Suprapubic skin (tissue), 3 donors: ENCODE results near the gene LEO1.

Experiments used
- POLR2A ChIP-seq, 2 donors: fragments of 450-650 bp; IDR thresholded peaks; one replicate each; pipeline ENCODE4 v1.6.1; 2017; ENCODE audit warnings: antibody characterized with exemption in 2 of 2, mild to moderate bottlenecking in 2 of 2, moderate library complexity in 2 of 2
- TF ChIP-seq, protein P1 (sequence below), 2 donors: fragments of 200-600 bp in 1 of 2; fragments of 450-650 bp in 1 of 2; sonication (generic) in 1 of 2; IDR thresholded peaks; one replicate each; pipeline ENCODE4 v1.5.1; 2016 to 2019; ENCODE audit warnings: antibody characterized with exemption in 2 of 2, mild to moderate bottlenecking in 1 of 2, moderate library complexity in 1 of 2

DNA sequence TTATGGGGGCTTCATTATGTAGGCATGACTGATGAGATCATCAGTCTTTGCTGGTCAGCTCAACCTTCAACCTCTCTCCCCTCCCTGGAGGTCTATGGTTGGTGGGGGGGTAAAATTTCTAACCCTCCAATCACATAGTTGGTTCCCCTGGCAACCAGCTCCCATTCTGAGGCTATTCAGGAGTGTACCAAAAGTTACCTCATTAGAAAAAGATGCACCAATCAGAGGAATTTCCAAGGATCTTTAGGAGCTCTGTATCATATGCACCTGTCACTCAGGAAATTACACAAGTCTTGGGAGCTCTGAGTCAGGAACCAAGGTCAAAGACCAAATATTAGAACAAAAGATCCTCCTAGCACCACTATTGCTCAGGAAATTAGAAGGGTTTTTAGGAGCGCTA lies 21.4 kb upstream of the LEO1 start:
- TF ChIP-seq, protein P1, sequence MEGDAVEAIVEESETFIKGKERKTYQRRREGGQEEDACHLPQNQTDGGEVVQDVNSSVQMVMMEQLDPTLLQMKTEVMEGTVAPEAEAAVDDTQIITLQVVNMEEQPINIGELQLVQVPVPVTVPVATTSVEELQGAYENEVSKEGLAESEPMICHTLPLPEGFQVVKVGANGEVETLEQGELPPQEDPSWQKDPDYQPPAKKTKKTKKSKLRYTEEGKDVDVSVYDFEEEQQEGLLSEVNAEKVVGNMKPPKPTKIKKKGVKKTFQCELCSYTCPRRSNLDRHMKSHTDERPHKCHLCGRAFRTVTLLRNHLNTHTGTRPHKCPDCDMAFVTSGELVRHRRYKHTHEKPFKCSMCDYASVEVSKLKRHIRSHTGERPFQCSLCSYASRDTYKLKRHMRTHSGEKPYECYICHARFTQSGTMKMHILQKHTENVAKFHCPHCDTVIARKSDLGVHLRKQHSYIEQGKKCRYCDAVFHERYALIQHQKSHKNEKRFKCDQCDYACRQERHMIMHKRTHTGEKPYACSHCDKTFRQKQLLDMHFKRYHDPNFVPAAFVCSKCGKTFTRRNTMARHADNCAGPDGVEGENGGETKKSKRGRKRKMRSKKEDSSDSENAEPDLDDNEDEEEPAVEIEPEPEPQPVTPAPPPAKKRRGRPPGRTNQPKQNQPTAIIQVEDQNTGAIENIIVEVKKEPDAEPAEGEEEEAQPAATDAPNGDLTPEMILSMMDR (IDR thresholded peaks at IDR 0.05) = no peak
- no peak for TF ChIP-seq POLR2A (IDR thresholded peaks at IDR 0.05)
